GM19239 (cell line): ENCODE results near the gene PPP2R3C.
"Not testable (repeated sequence)": the region's sequence is repeated elsewhere in the genome, so short reads cannot be mapped to it uniquely, and the experiment has no call there.

ENCODE experiments used
- DNase-seq: peaks from one replicate; pipeline ENCODE4 v3.0.0; 2011; ENCODE audit warnings: low spot score; ENCODE audit not compliant: insufficient read length
- FAIRE-seq: peaks from 2 replicates; lab custom pipeline; 2011; peaks lifted over from hg19 to GRCh38; lab: Jason Lieb, UNC

The PPP2R3C gene

GRCh38 chr14:35133542-35134328 lies 11.9 kb upstream of the PPP2R3C start:
- no peak for FAIRE-seq
- DNase-seq = no peak

- DNase-seq (no peak), FAIRE-seq (no peak)
Observed at GRCh38 chr14:35124127-35124526, 2.3 kb upstream of the PPP2R3C start.

GRCh38 chr14:35123388-35123703 lies 1.6 kb upstream of the PPP2R3C start:
- FAIRE-seq (no peak), DNase-seq (no peak)

GRCh38 chr14:35122696-35123387 lies 1.1 kb upstream of the PPP2R3C start:
- FAIRE-seq (no peak), DNase-seq (no peak)

- DNase-seq = no peak
- FAIRE-seq = peak; percentile 72
Observed at GRCh38 chr14:35121026-35121886, 534 bp downstream of the PPP2R3C start.

GRCh38 chr14:35117112-35117511 lies 4.7 kb downstream of the PPP2R3C start:
- no peak for DNase-seq
- FAIRE-seq = no peak

- FAIRE-seq = no peak
- no peak for DNase-seq
Observed at GRCh38 chr14:35116242-35116641, 5.5 kb downstream of the PPP2R3C start.

- FAIRE-seq (no peak), DNase-seq (no peak)
Observed at GRCh38 chr14:35114036-35114435, 7.8 kb downstream of the PPP2R3C start.

GRCh38 chr14:35113308-35113950 lies 8.4 kb downstream of the PPP2R3C start:
- DNase-seq (no peak), FAIRE-seq (no peak)

GRCh38 chr14:35112641-35113040 lies 9.1 kb downstream of the PPP2R3C start:
- DNase-seq = no peak
- no peak for FAIRE-seq

- FAIRE-seq = no peak
- no peak for DNase-seq
Observed at GRCh38 chr14:35107866-35108265, 13.9 kb downstream of the PPP2R3C start.

GRCh38 chr14:35094645-35095044 lies 27.1 kb downstream of the PPP2R3C start:
- not testable (repeated sequence) for DNase-seq, FAIRE-seq

- DNase-seq (no peak), FAIRE-seq (no peak)
Observed at GRCh38 chr14:35088514-35088913, 33.3 kb downstream of the PPP2R3C start.

GRCh38 chr14:35085441-35085840 lies 36.3 kb downstream of the PPP2R3C start:
- DNase-seq = no peak
- FAIRE-seq = no peak

- no peak for DNase-seq
- no peak for FAIRE-seq
Observed at GRCh38 chr14:35083530-35084150, 38.1 kb downstream of the PPP2R3C start.

- DNase-seq = no peak
Observed at GRCh38 chr14:35079742-35080141, 42.0 kb downstream of the PPP2R3C start.

GRCh38 chr14:35078082-35078481 lies 43.7 kb downstream of the PPP2R3C start:
- DNase-seq (no peak), FAIRE-seq (no peak)

More at GRCh38 chr14:35079742-35080141, 42.0 kb downstream of the PPP2R3C start:
- FAIRE-seq = no peak

GRCh38 chr14:35073486-35073885 lies 48.3 kb downstream of the PPP2R3C start:
- no peak for FAIRE-seq
- no peak for DNase-seq

- FAIRE-seq (no peak), DNase-seq (no peak)
Observed at GRCh38 chr14:35072226-35072625, 49.6 kb downstream of the PPP2R3C start.
